ENCODE data around the gene HMX2. TPM values are rescaled to one million over a fixed set of nuclear protein-coding genes. Genes with fewer than 3 reads are reported as not detected.
A peak's percentile ranks its signal among the peaks of the same experiment; 100 is the strongest.

The HMX2 gene
- total and polyA plus RNA-seq, 2 of the 8 experiments (the other 6 are each of a cell fraction or from before 2014, with no cell fraction given) = 2.0 to 2.7 TPM

DNA sequence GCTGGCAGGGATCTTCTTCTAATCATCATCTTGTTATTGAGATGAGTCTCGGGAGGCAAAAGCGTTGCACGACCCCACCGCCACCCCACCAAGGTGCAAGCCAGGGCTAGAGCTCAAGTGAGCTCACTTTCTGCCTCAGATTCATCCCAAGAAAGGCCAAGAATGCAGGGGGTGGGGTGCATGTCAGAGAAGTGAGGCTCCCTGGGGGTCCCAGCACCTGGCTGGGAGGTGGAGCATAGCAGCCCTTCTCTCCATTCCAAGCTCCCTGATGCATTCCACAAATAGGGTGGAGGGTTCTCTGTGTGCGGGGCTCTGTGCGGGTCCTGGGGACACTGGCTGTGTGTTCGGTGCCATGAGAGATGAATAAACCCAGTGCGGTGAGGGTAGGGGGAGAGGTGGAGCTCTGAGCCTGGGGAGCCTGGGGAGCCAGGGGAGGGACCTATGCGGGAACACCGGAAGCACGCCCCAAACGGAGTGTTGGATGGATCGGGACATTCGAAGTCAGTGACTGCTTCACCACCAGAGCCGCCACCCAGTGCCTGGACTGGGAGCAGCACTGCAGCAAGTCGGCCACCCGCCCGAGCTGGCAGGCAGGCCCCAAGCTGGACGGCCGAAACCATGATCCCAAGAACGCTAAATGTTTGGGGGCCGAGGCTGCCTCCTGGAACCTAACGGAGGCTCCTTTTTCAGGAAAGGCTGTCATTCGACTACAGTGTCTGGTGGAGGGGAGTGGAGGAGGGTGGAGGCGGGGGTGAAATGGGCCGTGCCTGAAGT lies 30.1 kb upstream of the HMX2 start:
- no peak overlapping the region for H3K56ac ChIP-seq (replicated peaks; ENCODE audit: insufficient read length, low read depth, low read length)
- H2BK12ac ChIP-seq (ENCODE audit: low read depth, low read length) = peak overlapping the region; percentile 41; the same call in 1 of the 2 replicates
- H3K23ac ChIP-seq (ENCODE audit: insufficient read length) = no peak overlapping the region
- FAIRE-seq (no peak), DNase-seq (ENCODE audit: low read depth in 1 of 2, low spot score in 2 of 2) (peak in 1 of 2 experiments; percentile 80)
- H4K8ac ChIP-seq (ENCODE audit: extremely low read depth, insufficient read depth, low read length) = peak overlapping the region; percentile 84; the same call in 1 of the 2 replicates
- H3K23me2 ChIP-seq (ENCODE audit: low read depth, low read length) = no peaks in the 10 kb centered on the region; the same call in 1 of the 2 replicates
- CTCF ChIA-PET (ENCODE audit: partially characterized antibody) = interaction anchor here (0.8 to 2.4 kb wide), 12 partner anchors 11 to 466 kb away, joined by 3 to 14 read pairs (median 3); no protein-coding TSS in a partner anchor
- no peaks in the 10 kb centered on the region for H4K20me1 ChIP-seq (replicated peaks in 1 of 2; ENCODE audit: control insufficient read depth in 1 of 2, insufficient read depth in 2 of 2, low read length in 2 of 2)
- H3K18ac ChIP-seq (ENCODE audit: extremely low read depth, low read length) = peak overlapping the region; percentile 38; the same call in 1 of the 2 replicates
- H2BK5ac ChIP-seq (ENCODE audit: low read depth, low read length) = peak overlapping the region; percentile 55; the same call in 1 of the 2 replicates
- no peak overlapping the region for H3K27ac ChIP-seq (ENCODE audit: low read depth, low read length)
- no peak overlapping the region; the same call in 1 of the 2 replicates for H2BK15ac ChIP-seq (ENCODE audit: low read length)
- no peaks in the 10 kb centered on the region for H3K79me1 ChIP-seq (ENCODE audit: low read depth, low read length)
- peak overlapping the region in 1 of 4 experiments; percentile 43; a peak in 4 of 8 replicates for H3K4me3 ChIP-seq (ENCODE audit: extremely low read depth in 1 of 4, insufficient read depth in 2 of 4, low read depth in 3 of 4, low read length in 4 of 4)
- H2BK20ac ChIP-seq (ENCODE audit: low read length) = peak overlapping the region; percentile 15; the same call in 1 of the 2 replicates
- no peak overlapping the region for H2BK120ac ChIP-seq (replicated peaks; ENCODE audit: low read depth, low read length)
- H4K5ac ChIP-seq (ENCODE audit: insufficient read length, low read depth, low read length) = peak overlapping the region; percentile 3
- peak overlapping the region; percentile 48 for H4K91ac ChIP-seq (replicated peaks; ENCODE audit: insufficient read length, low read length)
- peaks cover 7 to 13% (median 10%) of the 10 kb centered on the region in 4 experiments for H3K4me1 ChIP-seq (replicated peaks in 1 of 4; ENCODE audit: control insufficient read depth in 3 of 4, insufficient read depth in 4 of 4, low read length in 3 of 4)
- POLR2A ChIA-PET (ENCODE audit: partially characterized antibody) = interaction anchor here (1.1 to 1.7 kb wide), 7 partner anchors 8 to 71 kb away, joined by 3 to 5 read pairs (median 4); no protein-coding TSS in a partner anchor
- H2AK5ac ChIP-seq (ENCODE audit: low read depth, low read length) = no peak overlapping the region
- H3K14ac ChIP-seq (ENCODE audit: insufficient read length) = no peak overlapping the region
- H3K9me3 ChIP-seq (ENCODE audit: insufficient read depth in 2 of 2, low read depth in 1 of 2, low read length in 1 of 2) = no peaks in the 10 kb centered on the region
- H3K4ac ChIP-seq (replicated peaks; ENCODE audit: insufficient read length, low read depth, low read length) = no peak overlapping the region
- H3K9ac ChIP-seq (replicated peaks in 1 of 4; ENCODE audit: extremely low read depth in 1 of 4, low read depth in 3 of 4, low read length in 3 of 4) = no peak overlapping the region
- WGBS, 2 experiments (ENCODE audit: extremely low coverage in 1 of 2, insufficient coverage in 1 of 2, insufficient read length in 1 of 2, insufficient replicate concordance in 2 of 2, low coverage in 1 of 2, low lambda C conversion rate in 2 of 2, missing lambda C conversion rate in 1 of 2) = 26% methylated on average over 26 of the region's 26 CpGs; no CpG with 5 or more reads in 1 of the 2 experiments
- no peaks in the 10 kb centered on the region for H3K79me2 ChIP-seq (ENCODE audit: control insufficient read depth in 1 of 2, insufficient read depth in 2 of 2, low read length in 2 of 2)
- H3K4me2 ChIP-seq (ENCODE audit: insufficient read depth in 1 of 2, low read depth in 2 of 2, low read length in 2 of 2) = peak overlapping the region; percentile 31 to 61; a peak in 3 of 4 replicates
- H3K36me3 ChIP-seq (ENCODE audit: control insufficient read depth in 2 of 4, insufficient read depth in 4 of 4, low read length in 3 of 4) = no peaks in the 10 kb centered on the region
- H2AFZ ChIP-seq (ENCODE audit: low read length) = peak overlapping the region; percentile 51; the same call in 1 of the 2 replicates
- peaks cover 0 to 2% (median 0%) of the 10 kb centered on the region in 4 experiments; a peak in 3 of 7 replicates for H3K27me3 ChIP-seq (replicated peaks in 1 of 4; ENCODE audit: control insufficient read depth in 3 of 4, extremely low read depth in 1 of 4, insufficient read depth in 3 of 4, low read length in 3 of 4)
- no peak for TF ChIP-seq BCL11A (IDR thresholded peaks at IDR 0.05; ENCODE audit: low read depth in 2 of 2, low read length in 2 of 2)
- TF ChIP-seq GABPA (IDR thresholded peaks at IDR 0.05; ENCODE audit: borderline replicate concordance, insufficient read depth, low read length) = no peak
- no peak for TF ChIP-seq CHD1 (IDR thresholded peaks at IDR 0.05; ENCODE audit: low read depth, low read length)
- no peak for TF ChIP-seq POLR2AphosphoS5 (IDR thresholded peaks at IDR 0.05; ENCODE audit: low read depth, low read length)
- no peak for TF ChIP-seq FOSL1 (IDR thresholded peaks at IDR 0.05; ENCODE audit: insufficient read depth, low read depth, low read length)
- peak in 1 of 2 experiments; percentile 50; a peak in 1 of 3 replicates for TF ChIP-seq POLR2A (IDR thresholded peaks at IDR 0.05; ENCODE audit: control extremely low read depth in 1 of 2, low read depth in 2 of 2, low read length in 2 of 2)
- TF ChIP-seq TAF1 (IDR thresholded peaks at IDR 0.05; ENCODE audit: low read depth, low read length) = no peak; the same call in 1 of the 2 replicates
- TF ChIP-seq BACH1 (IDR thresholded peaks at IDR 0.05; ENCODE audit: low read length) = no peak
- TF ChIP-seq, protein P1, sequence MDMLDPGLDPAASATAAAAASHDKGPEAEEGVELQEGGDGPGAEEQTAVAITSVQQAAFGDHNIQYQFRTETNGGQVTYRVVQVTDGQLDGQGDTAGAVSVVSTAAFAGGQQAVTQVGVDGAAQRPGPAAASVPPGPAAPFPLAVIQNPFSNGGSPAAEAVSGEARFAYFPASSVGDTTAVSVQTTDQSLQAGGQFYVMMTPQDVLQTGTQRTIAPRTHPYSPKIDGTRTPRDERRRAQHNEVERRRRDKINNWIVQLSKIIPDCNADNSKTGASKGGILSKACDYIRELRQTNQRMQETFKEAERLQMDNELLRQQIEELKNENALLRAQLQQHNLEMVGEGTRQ (IDR thresholded peaks at IDR 0.05; ENCODE audit: low read length) = no peak
- TF ChIP-seq YY1 (IDR thresholded peaks at IDR 0.05; ENCODE audit: low read depth, low read length) = no peak
